ENCODE results near the gene MINDY4. TPM values are rescaled to one million over a fixed set of nuclear protein-coding genes. Genes with fewer than 3 reads are reported as not detected.

MINDY4 gene
- total RNA-seq, 1 donor = 10.5 TPM

- Histone ChIP-seq H2AFZ (ENCODE audit: low read length) (no peak overlapping the region), H4K20me1 (ENCODE audit: insufficient read depth, low read length) (no peaks in the 10 kb centered on the region), H3K27me3 (ENCODE audit: insufficient read depth, low read length) (peaks cover 9% of the 10 kb centered on the region), H3K79me2 (ENCODE audit: insufficient read depth, low read length) (no peaks in the 10 kb centered on the region), H3K27ac (ENCODE audit: low read depth, low read length) (no peak overlapping the region), H3K4me3 (ENCODE audit: insufficient read depth, low read length) (no peak overlapping the region), H3K36me3 (ENCODE audit: insufficient read depth, low read length) (no peaks in the 10 kb centered on the region), H3K4me2 (ENCODE audit: insufficient read depth, low read length) (no peak overlapping the region), H3K4me1 (ENCODE audit: insufficient read depth, low read length) (peaks cover 12% of the 10 kb centered on the region), H3K9me3 (ENCODE audit: low read depth, low read length) (no peaks in the 10 kb centered on the region)
- DNase-seq (ENCODE audit: insufficient read length, low spot score, missing footprints) = no peak
- TF ChIP-seq CTCF (IDR thresholded peaks at IDR 0.05; ENCODE audit: extremely low read depth, low read depth, low read length) = no peak
Observed at GRCh38 chr7:30901856-30902255, 130.6 kb downstream of the MINDY4 start.

- Histone ChIP-seq H3K27ac (ENCODE audit: low read depth, low read length) (no peak overlapping the region), H2AFZ (ENCODE audit: low read length) (no peak overlapping the region), H4K20me1 (ENCODE audit: insufficient read depth, low read length) (no peaks in the 10 kb centered on the region), H3K9me3 (ENCODE audit: low read depth, low read length) (no peaks in the 10 kb centered on the region), H3K4me2 (ENCODE audit: insufficient read depth, low read length) (no peak overlapping the region), H3K4me1 (ENCODE audit: insufficient read depth, low read length) (peaks cover 16% of the 10 kb centered on the region), H3K27me3 (ENCODE audit: insufficient read depth, low read length) (peaks cover 9% of the 10 kb centered on the region), H3K36me3 (ENCODE audit: insufficient read depth, low read length) (no peaks in the 10 kb centered on the region), H3K4me3 (ENCODE audit: insufficient read depth, low read length) (no peak overlapping the region), H3K79me2 (ENCODE audit: insufficient read depth, low read length) (no peaks in the 10 kb centered on the region)
- no peak for DNase-seq (ENCODE audit: insufficient read length, low spot score, missing footprints)
- TF ChIP-seq CTCF (IDR thresholded peaks at IDR 0.05; ENCODE audit: extremely low read depth, low read depth, low read length) = no peak
Observed at GRCh38 chr7:30902466-30902865, 131.2 kb downstream of the MINDY4 start.

DNA sequence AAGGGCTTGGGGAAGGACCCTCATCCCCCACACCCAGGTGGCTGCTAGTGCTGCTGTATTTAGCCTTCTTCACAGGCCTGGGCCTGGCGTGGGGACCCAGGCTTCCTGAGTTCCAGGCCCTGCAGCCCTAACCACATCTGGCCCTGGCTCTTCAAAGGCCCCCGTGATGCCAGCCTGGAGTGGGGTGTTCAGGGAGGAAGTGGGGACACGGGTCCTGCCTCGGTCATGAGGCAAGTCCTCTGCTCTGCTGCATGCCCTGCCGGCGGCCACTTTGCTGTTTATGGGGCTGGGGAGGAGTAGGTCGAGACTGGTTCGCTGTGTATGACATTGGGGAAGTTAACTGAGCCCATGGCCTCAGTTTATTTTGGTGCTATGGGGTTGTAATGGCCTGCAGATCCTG lies 131.9 kb downstream of the MINDY4 start:
- Histone ChIP-seq H3K4me1 (ENCODE audit: insufficient read depth, low read length) (peaks cover 16% of the 10 kb centered on the region), H2AFZ (ENCODE audit: low read length) (no peak overlapping the region)

DNA sequence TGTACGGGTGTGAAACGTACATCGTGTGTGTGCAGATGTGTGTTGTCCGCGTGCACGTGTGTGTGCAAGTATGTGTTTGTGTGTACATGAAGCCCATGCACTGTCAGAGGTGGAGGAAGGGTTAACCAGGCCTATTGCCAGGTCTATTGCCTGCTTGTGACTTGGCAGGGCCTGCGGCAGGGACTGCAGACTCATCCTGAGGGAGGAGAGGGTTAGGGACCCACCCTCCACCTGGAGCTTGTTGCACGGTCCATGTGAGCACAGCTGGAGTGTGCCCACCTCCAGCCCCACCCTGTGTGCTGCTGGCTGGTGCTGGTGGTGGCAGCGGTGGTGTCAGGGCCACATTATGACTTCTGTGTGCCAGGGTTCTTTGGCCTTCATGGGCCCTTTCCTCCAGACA lies 133.3 kb downstream of the MINDY4 start:
- no peak overlapping the region for H2AFZ ChIP-seq (ENCODE audit: low read length)
- H3K27me3 ChIP-seq (ENCODE audit: insufficient read depth, low read length) = peaks cover 3% of the 10 kb centered on the region
- DNase-seq (ENCODE audit: insufficient read length, low spot score, missing footprints) = no peak
- no peak for TF ChIP-seq CTCF (IDR thresholded peaks at IDR 0.05; ENCODE audit: extremely low read depth, low read depth, low read length)
- H3K79me2 ChIP-seq (ENCODE audit: insufficient read depth, low read length) = no peaks in the 10 kb centered on the region
- H3K36me3 ChIP-seq (ENCODE audit: insufficient read depth, low read length) = no peaks in the 10 kb centered on the region
- peaks cover 16% of the 10 kb centered on the region for H3K4me1 ChIP-seq (ENCODE audit: insufficient read depth, low read length)
- H4K20me1 ChIP-seq (ENCODE audit: insufficient read depth, low read length) = no peaks in the 10 kb centered on the region
- H3K4me3 ChIP-seq (ENCODE audit: insufficient read depth, low read length) = no peak overlapping the region
- no peak overlapping the region for H3K4me2 ChIP-seq (ENCODE audit: insufficient read depth, low read length)
- no peaks in the 10 kb centered on the region for H3K9me3 ChIP-seq (ENCODE audit: low read depth, low read length)
- no peak overlapping the region for H3K27ac ChIP-seq (ENCODE audit: low read depth, low read length)

More for the DNA sequence above, 131.9 kb downstream of the MINDY4 start:
- TF ChIP-seq CTCF (IDR thresholded peaks at IDR 0.05; ENCODE audit: extremely low read depth, low read depth, low read length) = no peak
- Histone ChIP-seq H3K9me3 (ENCODE audit: low read depth, low read length) (no peaks in the 10 kb centered on the region), H3K36me3 (ENCODE audit: insufficient read depth, low read length) (no peaks in the 10 kb centered on the region), H3K79me2 (ENCODE audit: insufficient read depth, low read length) (no peaks in the 10 kb centered on the region), H3K27ac (ENCODE audit: low read depth, low read length) (no peak overlapping the region), H3K4me2 (ENCODE audit: insufficient read depth, low read length) (no peak overlapping the region), H4K20me1 (ENCODE audit: insufficient read depth, low read length) (no peaks in the 10 kb centered on the region), H3K27me3 (ENCODE audit: insufficient read depth, low read length) (peaks cover 9% of the 10 kb centered on the region), H3K4me3 (ENCODE audit: insufficient read depth, low read length) (no peak overlapping the region)
- no peak for DNase-seq (ENCODE audit: insufficient read length, low spot score, missing footprints)
